NCI-H460 (cell line): ENCODE results near the gene SYT2. TPM values are rescaled to one million over a fixed set of nuclear protein-coding genes. Genes with fewer than 3 reads are reported as not detected.
"Not testable (repeated sequence)": the region's sequence is repeated elsewhere in the genome, so short reads cannot be mapped to it uniquely, and the experiment has no call there.

Experiments
- DNase-seq: peaks from one replicate; pipeline ENCODE4 v3.0.0-alpha.2; 2016; ENCODE audit warnings: low read depth; ENCODE audit errors: extremely low read depth
- total RNA-seq: library from RNA; depleted of rRNA; stranded (reverse); fragments of >200 nt; shearing (Covaris generic); gene quantifications from 2 replicates; pipeline ENCODE4 v1.2.3, GENCODE V29; 2014

SYT2 gene
- total RNA-seq, 1 experiment from 2014 or later = not detected

DNA sequence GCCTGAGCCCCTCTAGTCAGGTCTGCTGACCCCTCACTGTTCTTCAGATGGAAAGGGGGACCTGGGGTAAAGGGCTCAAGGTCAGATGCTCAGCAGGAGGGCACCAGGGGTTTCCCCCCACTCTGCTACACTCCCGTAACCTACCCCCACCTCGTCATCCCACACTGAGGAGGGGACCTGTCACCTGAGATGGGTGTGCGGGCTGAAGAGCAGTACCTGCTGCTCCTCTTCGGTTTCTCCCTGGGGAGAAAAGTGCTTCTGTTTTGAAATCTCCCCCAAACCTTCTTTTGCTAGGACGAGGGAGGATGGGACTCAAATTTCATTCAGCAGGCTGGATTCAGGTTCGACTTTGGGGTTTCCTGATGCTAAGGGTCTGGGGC lies 65.2 kb downstream of the SYT2 start:
- DNase-seq = no peak

DNA sequence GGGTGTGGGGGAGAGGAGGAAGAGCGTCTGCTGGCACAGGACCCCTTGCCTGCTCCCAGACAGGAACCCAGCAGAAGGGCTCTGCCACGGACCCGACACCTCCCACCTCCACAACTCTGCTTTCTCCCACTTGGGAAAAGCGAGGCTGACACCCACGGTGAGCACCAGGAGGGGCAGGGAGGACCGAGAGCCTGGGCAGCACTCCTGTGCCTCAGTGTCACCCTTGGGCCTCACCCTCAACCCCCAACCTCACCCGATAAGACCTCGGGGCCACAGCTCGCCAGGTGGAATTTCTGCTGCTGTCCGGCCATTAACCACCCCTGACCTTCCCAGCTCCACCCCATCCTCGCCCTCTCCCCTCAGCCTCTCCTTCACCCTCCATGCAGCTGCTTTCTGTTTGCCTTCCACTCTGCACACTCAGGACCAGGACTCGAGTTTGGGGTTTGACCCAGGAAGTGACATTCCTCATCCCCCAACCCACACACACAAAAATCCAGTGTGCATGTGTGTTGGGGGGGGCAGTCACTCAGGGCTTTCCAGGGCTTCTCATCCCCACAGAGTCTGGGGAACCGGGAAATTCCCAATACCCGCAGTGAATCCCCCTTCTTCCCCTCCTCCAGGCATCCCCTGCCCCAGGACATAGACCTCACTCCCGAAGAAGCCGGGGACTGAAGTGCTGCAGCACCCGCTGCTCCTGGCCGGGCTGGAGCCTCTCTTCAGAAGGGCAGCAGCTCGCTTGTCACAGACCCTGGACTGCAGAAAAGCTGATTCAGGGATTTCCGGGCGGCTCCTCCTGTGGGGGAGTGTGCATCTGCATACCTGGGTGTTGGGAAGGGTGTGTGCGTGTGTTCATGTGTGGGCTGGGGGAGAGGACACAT lies 65.8 kb downstream of the SYT2 start:
- no peak for DNase-seq

GRCh38 chr1:202643397-202644218 lies 66.6 kb downstream of the SYT2 start:
- no peak for DNase-seq

GRCh38 chr1:202642619-202643291 lies 67.5 kb downstream of the SYT2 start:
- DNase-seq = no peak

- no peak for DNase-seq
Observed at GRCh38 chr1:202642212-202642611, 68.0 kb downstream of the SYT2 start.

- no peak for DNase-seq
Observed at GRCh38 chr1:202639500-202639899, 70.8 kb downstream of the SYT2 start.

DNA sequence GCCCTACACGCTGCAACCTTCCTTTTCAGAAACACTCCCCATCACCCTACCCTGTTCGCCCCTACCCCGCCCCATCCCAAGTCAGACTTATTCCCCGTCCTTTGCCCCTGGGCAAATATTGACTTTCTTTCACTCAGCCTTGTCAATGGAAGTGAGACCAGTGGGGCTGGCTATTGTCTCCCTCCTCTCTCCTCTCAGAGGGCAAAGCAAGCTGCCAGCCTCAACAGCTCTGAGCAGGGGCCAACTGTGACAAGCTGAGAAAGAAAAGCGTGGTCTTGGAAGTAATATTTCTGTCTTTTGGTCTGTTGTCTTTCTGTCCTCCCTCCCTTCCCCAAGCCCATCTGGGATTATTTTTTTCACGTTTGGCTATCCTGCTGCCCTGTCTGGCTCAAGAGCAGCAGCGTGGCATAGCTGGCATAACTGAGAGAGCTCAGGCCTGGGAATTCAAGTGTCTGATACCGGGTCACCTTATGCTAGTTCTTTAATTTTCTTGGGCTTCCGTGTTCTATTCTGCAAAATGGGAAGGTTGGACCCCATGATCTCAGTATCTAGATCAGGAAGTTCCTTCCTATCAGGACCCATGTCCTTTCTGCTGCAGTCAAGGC lies 71.5 kb downstream of the SYT2 start:
- not testable (repeated sequence) for DNase-seq

- no peak for DNase-seq
Observed at GRCh38 chr1:202638019-202638700, 72.1 kb downstream of the SYT2 start.

DNA sequence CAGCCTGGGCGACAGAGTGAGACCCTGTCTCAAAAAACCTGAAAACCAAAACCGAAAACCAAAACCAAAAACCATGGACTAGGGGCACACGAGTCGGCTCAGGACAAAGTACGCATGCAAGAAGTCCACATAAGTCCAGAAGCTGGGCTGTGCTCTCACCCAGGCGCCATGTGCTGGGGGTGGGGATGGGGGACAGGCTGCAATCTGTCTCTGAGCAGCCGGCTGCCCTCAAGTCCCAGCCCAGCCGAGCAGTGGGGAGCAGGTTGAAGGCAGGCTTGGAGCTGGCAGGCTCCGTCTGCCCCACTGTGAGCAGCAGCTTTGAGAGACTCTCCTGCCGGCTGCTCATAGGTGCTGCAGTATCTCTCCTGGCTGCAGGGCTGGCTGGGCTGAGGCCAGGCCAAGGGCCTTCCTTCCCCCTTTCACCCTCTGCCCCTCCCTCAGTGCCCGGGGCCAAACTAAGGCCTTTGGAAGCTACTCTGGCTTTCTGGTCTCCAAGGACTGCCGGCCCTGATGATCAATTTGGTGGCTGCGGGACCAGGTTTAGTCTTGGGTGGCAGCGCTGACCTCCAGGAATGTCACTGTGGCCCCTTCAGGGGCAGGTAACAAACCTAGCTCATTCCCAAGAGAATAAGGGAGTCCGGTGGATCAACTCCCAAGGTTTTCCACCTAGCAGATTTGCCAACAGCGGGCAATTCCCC lies 72.8 kb downstream of the SYT2 start:
- not testable (repeated sequence) for DNase-seq

DNA sequence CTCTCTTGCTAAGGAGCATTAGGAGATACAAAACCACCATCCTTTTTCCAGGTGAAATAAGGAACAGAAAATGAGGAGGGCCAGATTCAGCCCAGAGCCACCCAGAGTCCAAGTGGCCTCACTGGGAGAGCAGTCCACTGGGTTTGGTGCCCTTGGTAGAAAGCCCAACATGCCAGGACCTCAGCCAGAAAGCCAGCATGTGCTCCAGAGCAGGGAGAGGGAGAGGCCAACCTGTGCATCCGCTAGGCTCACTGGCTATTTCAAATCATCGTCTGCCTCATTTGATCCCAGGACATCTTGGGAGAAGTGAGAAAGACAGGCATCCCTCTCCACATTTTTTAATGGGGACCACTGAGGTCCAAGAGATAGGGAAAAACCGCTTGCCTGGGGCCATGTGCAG lies 74.1 kb downstream of the SYT2 start:
- not testable (repeated sequence) for DNase-seq

- no peak for DNase-seq
Observed at GRCh38 chr1:202632241-202632640, 78.0 kb downstream of the SYT2 start.

DNA sequence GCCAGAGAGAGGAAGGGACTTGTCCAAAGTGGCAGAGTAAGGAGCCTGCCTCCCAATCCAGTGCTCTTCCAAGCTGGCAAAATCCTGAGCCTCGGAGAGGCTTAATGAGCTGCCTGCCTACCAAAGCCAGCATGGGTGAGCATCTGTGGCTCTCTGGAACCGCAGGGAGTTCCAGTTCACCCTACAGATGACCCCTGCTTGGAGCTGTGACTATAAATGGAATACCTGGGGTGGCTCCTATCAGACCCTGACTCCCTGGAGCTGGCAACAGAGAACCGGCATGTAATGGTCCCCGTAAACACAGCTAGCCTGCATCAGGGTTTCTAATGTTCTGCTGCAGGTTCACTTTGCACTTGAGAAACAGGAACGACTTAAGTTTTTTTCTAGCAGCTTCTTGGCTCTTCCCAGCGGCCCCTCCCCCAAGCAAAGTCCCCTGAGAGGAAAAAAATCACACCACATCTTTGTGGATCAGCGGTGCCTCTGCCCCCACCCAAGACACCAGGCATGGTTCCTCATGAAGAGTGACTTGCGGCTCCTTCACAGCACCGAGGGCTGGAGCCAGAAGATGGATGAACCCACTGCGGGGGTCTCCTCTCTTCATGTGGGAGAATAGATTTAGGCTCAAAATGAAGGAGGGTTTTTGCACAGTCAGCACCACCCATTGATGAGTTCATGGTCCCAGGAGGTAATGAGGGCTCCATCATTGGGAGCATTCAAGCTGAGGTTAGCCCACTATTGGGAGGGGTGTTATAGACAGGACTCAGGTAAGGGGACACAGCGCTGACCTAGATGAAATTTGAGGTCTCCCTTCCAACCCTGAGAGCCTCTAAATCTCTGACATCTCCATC lies 79.0 kb downstream of the SYT2 start:
- no peak for DNase-seq

DNA sequence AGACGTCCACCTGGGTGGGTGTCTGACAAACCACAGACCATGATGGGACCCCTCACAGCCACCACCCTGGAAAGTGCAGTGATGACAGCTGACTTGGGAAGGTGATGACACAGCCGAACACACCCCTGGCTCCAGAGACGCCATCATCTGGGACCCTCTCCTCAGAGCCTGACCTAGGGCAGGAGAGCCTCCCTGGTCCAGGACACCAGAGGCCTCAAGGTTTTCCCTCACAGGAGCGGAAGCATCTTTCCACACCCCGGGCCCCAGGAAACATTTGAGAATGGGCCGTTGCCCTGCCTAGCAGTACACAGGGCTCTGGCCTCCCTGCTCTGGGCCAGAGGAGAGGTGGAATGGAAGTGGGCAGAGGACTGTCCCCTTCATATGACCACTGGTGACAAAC lies 79.7 kb downstream of the SYT2 start:
- no peak for DNase-seq

- DNase-seq = not testable (repeated sequence)
Observed at GRCh38 chr1:202630096-202630495, 80.2 kb downstream of the SYT2 start.

DNA sequence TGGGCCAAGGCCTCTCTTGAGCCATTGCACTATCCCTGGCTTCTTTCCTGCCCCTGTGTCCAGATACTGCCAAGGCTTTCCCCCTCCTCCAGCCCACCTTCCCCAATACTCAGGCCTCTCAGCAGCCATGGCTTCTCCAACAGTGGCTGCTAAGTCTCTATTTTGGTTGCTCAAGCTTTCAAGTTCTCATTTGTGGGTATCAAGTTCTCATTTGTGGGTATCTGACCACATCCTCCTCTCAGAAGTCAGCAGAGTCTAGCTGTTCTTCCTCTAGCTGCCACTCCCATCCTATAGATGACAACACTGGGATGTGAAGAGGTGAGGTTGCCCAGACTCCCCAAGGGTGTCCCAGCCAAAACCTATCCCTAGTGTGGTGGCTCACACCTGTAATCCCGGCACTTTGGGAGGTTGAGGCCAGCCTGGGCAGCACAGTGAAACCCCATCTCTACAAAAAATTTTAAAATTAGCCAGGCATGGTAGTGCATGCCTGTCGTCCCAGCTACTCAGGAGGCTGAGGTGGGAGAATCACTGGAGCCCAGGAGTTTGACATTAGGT lies 80.9 kb downstream of the SYT2 start:
- DNase-seq = not testable (repeated sequence)

- DNase-seq = no peak
Observed at GRCh38 chr1:202628646-202629215, 81.5 kb downstream of the SYT2 start.

GRCh38 chr1:202627841-202628565 lies 82.3 kb downstream of the SYT2 start:
- DNase-seq = no peak
